ENCODE measurements around the gene GAS1.

Gene GAS1

GRCh38 chr9:86991077-86991476 is 43.8 kb upstream of the GAS1 start:
- no peaks in the 10 kb centered on the region for H3K79me2 ChIP-seq (ENCODE audit: insufficient read depth, low read length)
- H3F3A ChIP-seq (ENCODE audit: low read depth): no peaks in the 10 kb centered on the region
- no peak overlapping the region for H3K4me2 ChIP-seq (ENCODE audit: low read depth, low read length, poor library complexity, severe bottlenecking)
- no peak overlapping the region for H3K9ac ChIP-seq (ENCODE audit: low read depth, low read length, poor library complexity, severe bottlenecking)
- no peak for TF ChIP-seq EZH2phosphoT487 (IDR thresholded peaks at IDR 0.05; ENCODE audit: borderline replicate concordance)
- TF ChIP-seq CTCF (conservative IDR thresholded peaks at IDR 0.05; ENCODE audit: low read length): no peak
- no peaks in the 10 kb centered on the region for H3K36me3 ChIP-seq (ENCODE audit: insufficient read depth, low read length)
- no peaks in the 10 kb centered on the region for H3K27me3 ChIP-seq (ENCODE audit: insufficient read depth, low read length, poor library complexity, severe bottlenecking)
- H3K4me1 ChIP-seq (ENCODE audit: insufficient read depth, low read length, poor library complexity, severe bottlenecking): no peaks in the 10 kb centered on the region
- no peak overlapping the region for H2AFZ ChIP-seq (ENCODE audit: low read length)
- H3K9me2 ChIP-seq (replicated peaks; ENCODE audit: low read depth, low read length): no peaks in the 10 kb centered on the region
- H3K9me3 ChIP-seq (ENCODE audit: insufficient read depth, low read depth, low read length): no peaks in the 10 kb centered on the region
- no peak overlapping the region for H3K4me3 ChIP-seq (ENCODE audit: low read length, poor library complexity, severe bottlenecking)
- H4K20me1 ChIP-seq (ENCODE audit: insufficient read depth, low read length, poor library complexity, severe bottlenecking): no peaks in the 10 kb centered on the region

GRCh38 chr9:86990290-86990689 is 43.0 kb upstream of the GAS1 start:
- Histone ChIP-seq H3K79me2 (ENCODE audit: insufficient read depth, low read length) (no peaks in the 10 kb centered on the region), H4K20me1 (ENCODE audit: insufficient read depth, low read length, poor library complexity, severe bottlenecking) (no peaks in the 10 kb centered on the region), H3K9me3 (ENCODE audit: insufficient read depth, low read depth, low read length) (no peaks in the 10 kb centered on the region), H2AFZ (ENCODE audit: low read length) (no peak overlapping the region), H3K36me3 (ENCODE audit: insufficient read depth, low read length) (no peaks in the 10 kb centered on the region), H3K4me1 (ENCODE audit: insufficient read depth, low read length, poor library complexity, severe bottlenecking) (no peaks in the 10 kb centered on the region), H3F3A (ENCODE audit: low read depth) (no peaks in the 10 kb centered on the region), H3K4me2 (ENCODE audit: low read depth, low read length, poor library complexity, severe bottlenecking) (no peak overlapping the region), H3K4me3 (ENCODE audit: low read length, poor library complexity, severe bottlenecking) (no peak overlapping the region), H3K9ac (ENCODE audit: low read depth, low read length, poor library complexity, severe bottlenecking) (no peak overlapping the region), H3K9me2 (replicated peaks; ENCODE audit: low read depth, low read length) (no peaks in the 10 kb centered on the region), H3K27me3 (ENCODE audit: insufficient read depth, low read length, poor library complexity, severe bottlenecking) (no peaks in the 10 kb centered on the region)
- no peak for TF ChIP-seq EZH2phosphoT487 (IDR thresholded peaks at IDR 0.05; ENCODE audit: borderline replicate concordance)
- no peak for TF ChIP-seq CTCF (conservative IDR thresholded peaks at IDR 0.05; ENCODE audit: low read length)

- Histone ChIP-seq H3K4me3 (ENCODE audit: low read length, poor library complexity, severe bottlenecking) (no peak overlapping the region), H3K9ac (ENCODE audit: low read depth, low read length, poor library complexity, severe bottlenecking) (no peak overlapping the region), H3K4me1 (ENCODE audit: insufficient read depth, low read length, poor library complexity, severe bottlenecking) (no peaks in the 10 kb centered on the region), H4K20me1 (ENCODE audit: insufficient read depth, low read length, poor library complexity, severe bottlenecking) (no peaks in the 10 kb centered on the region), H3K36me3 (ENCODE audit: insufficient read depth, low read length) (no peaks in the 10 kb centered on the region), H3K27me3 (ENCODE audit: insufficient read depth, low read length, poor library complexity, severe bottlenecking) (no peaks in the 10 kb centered on the region), H3F3A (ENCODE audit: low read depth) (no peaks in the 10 kb centered on the region), H3K4me2 (ENCODE audit: low read depth, low read length, poor library complexity, severe bottlenecking) (no peak overlapping the region), H3K79me2 (ENCODE audit: insufficient read depth, low read length) (no peaks in the 10 kb centered on the region), H3K9me3 (ENCODE audit: insufficient read depth, low read depth, low read length) (no peaks in the 10 kb centered on the region), H3K9me2 (replicated peaks; ENCODE audit: low read depth, low read length) (no peaks in the 10 kb centered on the region), H2AFZ (ENCODE audit: low read length) (no peak overlapping the region)
- no peak for TF ChIP-seq CTCF (conservative IDR thresholded peaks at IDR 0.05; ENCODE audit: low read length)
- TF ChIP-seq EZH2phosphoT487 (IDR thresholded peaks at IDR 0.05; ENCODE audit: borderline replicate concordance): no peak
These were observed 40.6 kb upstream of the GAS1 start for GRCh38 chr9:86987900-86988299.
